ENCODE results near the gene POLE.

DNA sequence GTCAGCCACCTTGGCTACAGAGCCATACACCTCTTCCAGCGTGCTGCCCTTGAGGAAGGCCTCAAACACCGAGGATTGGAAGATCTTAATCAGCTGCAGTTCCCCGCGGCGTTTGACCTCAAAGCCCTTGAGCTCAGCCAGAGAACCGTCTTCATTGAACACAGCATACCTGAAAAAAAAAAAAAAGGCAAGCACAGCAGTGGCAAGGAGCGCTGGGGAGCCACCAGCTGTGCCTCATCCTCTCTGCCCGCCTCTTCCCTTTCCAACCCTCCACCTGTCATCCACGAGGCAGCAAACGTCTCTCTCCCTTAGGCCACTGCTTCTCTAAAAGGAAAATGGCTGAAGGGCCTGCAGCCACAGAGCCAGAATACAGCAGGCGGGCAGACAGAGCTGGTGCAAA lies 26.1 kb downstream of the POLE start:
- TF ChIP-seq, protein P1, sequence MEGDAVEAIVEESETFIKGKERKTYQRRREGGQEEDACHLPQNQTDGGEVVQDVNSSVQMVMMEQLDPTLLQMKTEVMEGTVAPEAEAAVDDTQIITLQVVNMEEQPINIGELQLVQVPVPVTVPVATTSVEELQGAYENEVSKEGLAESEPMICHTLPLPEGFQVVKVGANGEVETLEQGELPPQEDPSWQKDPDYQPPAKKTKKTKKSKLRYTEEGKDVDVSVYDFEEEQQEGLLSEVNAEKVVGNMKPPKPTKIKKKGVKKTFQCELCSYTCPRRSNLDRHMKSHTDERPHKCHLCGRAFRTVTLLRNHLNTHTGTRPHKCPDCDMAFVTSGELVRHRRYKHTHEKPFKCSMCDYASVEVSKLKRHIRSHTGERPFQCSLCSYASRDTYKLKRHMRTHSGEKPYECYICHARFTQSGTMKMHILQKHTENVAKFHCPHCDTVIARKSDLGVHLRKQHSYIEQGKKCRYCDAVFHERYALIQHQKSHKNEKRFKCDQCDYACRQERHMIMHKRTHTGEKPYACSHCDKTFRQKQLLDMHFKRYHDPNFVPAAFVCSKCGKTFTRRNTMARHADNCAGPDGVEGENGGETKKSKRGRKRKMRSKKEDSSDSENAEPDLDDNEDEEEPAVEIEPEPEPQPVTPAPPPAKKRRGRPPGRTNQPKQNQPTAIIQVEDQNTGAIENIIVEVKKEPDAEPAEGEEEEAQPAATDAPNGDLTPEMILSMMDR (IDR thresholded peaks at IDR 0.05): no peak
- no peak for TF ChIP-seq POLR2A (IDR thresholded peaks at IDR 0.05)

Data from body of pancreas (tissue), 4 donors.